ENCODE results near the gene SEMA6A.
A peak's percentile ranks its signal among the peaks of the same experiment; 100 is the strongest.

The SEMA6A gene

GRCh38 chr5:116532762-116533525 lies 41.7 kb downstream of the SEMA6A start:
- H2BK5ac ChIP-seq (ENCODE audit: low read depth, low read length, poor library complexity, severe bottlenecking) = peak overlapping the region; percentile 35
- no peak overlapping the region for H2BK12ac ChIP-seq (ENCODE audit: low read length in 2 of 2)
- WGBS = 88% methylated on average over 1 of the region's 3 CpGs
- no peak overlapping the region for H3K9ac ChIP-seq (ENCODE audit: low read length)
- H3K27ac ChIP-seq (ENCODE audit: low read length, poor library complexity, severe bottlenecking) = peak overlapping the region; percentile 87
- H3K36me3 ChIP-seq (ENCODE audit: control insufficient read depth in 1 of 2, insufficient read depth in 2 of 2, low read depth in 1 of 2, low read length in 2 of 2) = no peaks in the 10 kb centered on the region
- H3K79me1 ChIP-seq (replicated peaks; ENCODE audit: low read length, poor library complexity, severe bottlenecking) = peaks cover 10% of the 10 kb centered on the region
- peak overlapping the region; percentile 41 for H2AK5ac ChIP-seq (ENCODE audit: low read length, severe bottlenecking)
- no peak overlapping the region for H3K4ac ChIP-seq (ENCODE audit: low read depth in 1 of 2, low read length in 2 of 2)
- no peak overlapping the region for H3K23ac ChIP-seq (ENCODE audit: low read length in 2 of 2)
- no peak overlapping the region for H3K4me2 ChIP-seq (ENCODE audit: low read length, poor library complexity, severe bottlenecking)
- no peak overlapping the region for H2BK15ac ChIP-seq (ENCODE audit: low read depth, poor library complexity, severe bottlenecking)
- H2BK120ac ChIP-seq (ENCODE audit: low read depth, low read length) = no peak overlapping the region
- H3K27me3 ChIP-seq (ENCODE audit: control insufficient read depth in 1 of 2, insufficient read depth in 1 of 2, low read length in 2 of 2) = no peaks in the 10 kb centered on the region
- H3K14ac ChIP-seq (ENCODE audit: low read length in 2 of 2) = no peak overlapping the region
- no peak overlapping the region for H4K91ac ChIP-seq (ENCODE audit: low read length)
- no peak overlapping the region for H4K8ac ChIP-seq (ENCODE audit: low read length)
- no peak overlapping the region for H3K4me3 ChIP-seq (ENCODE audit: insufficient read depth in 1 of 2, low read depth in 1 of 2, low read length in 2 of 2)
- no peaks in the 10 kb centered on the region for H3K9me3 ChIP-seq (ENCODE audit: control insufficient read depth, low read length)
- no peak for DNase-seq
- H2AFZ ChIP-seq (ENCODE audit: low read depth, low read length) = no peak overlapping the region
- H3K18ac ChIP-seq (ENCODE audit: low read depth in 1 of 2, low read length in 2 of 2) = no peak overlapping the region
- peaks cover 18% of the 10 kb centered on the region for H3K4me1 ChIP-seq (ENCODE audit: control insufficient read depth, insufficient read depth, low read depth, low read length)

GRCh38 chr5:116531635-116532034 lies 43.0 kb downstream of the SEMA6A start:
- no peak overlapping the region for H4K8ac ChIP-seq (ENCODE audit: low read length)
- WGBS = 87% methylated on average over 1 of the region's 1 CpG

GRCh38 chr5:116531117-116531516 lies 43.5 kb downstream of the SEMA6A start:
- Histone ChIP-seq H3K9ac (ENCODE audit: low read length) (no peak overlapping the region), H3K4ac (ENCODE audit: low read depth in 1 of 2, low read length in 2 of 2) (no peak overlapping the region), H2AFZ (ENCODE audit: low read depth, low read length) (no peak overlapping the region), H3K23ac (ENCODE audit: low read length in 2 of 2) (no peak overlapping the region), H3K27ac (ENCODE audit: low read length, poor library complexity, severe bottlenecking) (no peak overlapping the region), H3K36me3 (ENCODE audit: control insufficient read depth in 1 of 2, insufficient read depth in 2 of 2, low read depth in 1 of 2, low read length in 2 of 2) (no peaks in the 10 kb centered on the region), H2BK15ac (ENCODE audit: low read depth, poor library complexity, severe bottlenecking) (no peak overlapping the region), H3K4me3 (ENCODE audit: insufficient read depth in 1 of 2, low read depth in 1 of 2, low read length in 2 of 2) (no peak overlapping the region), H3K4me1 (ENCODE audit: control insufficient read depth, insufficient read depth, low read depth, low read length) (peaks cover 18% of the 10 kb centered on the region), H4K8ac (ENCODE audit: low read length) (no peak overlapping the region), H2AK5ac (ENCODE audit: low read length, severe bottlenecking) (peak overlapping the region; percentile 73), H3K4me2 (ENCODE audit: low read length, poor library complexity, severe bottlenecking) (no peak overlapping the region), H3K14ac (ENCODE audit: low read length in 2 of 2) (no peak overlapping the region), H3K9me3 (ENCODE audit: control insufficient read depth, low read length) (no peaks in the 10 kb centered on the region), H2BK12ac (ENCODE audit: low read length in 2 of 2) (no peak overlapping the region), H2BK120ac (ENCODE audit: low read depth, low read length) (no peak overlapping the region), H3K79me1 (replicated peaks; ENCODE audit: low read length, poor library complexity, severe bottlenecking) (peaks cover 8% of the 10 kb centered on the region), H3K27me3 (ENCODE audit: control insufficient read depth in 1 of 2, insufficient read depth in 1 of 2, low read length in 2 of 2) (no peaks in the 10 kb centered on the region), H4K91ac (ENCODE audit: low read length) (no peak overlapping the region), H3K18ac (ENCODE audit: low read depth in 1 of 2, low read length in 2 of 2) (no peak overlapping the region), H2BK5ac (ENCODE audit: low read depth, low read length, poor library complexity, severe bottlenecking) (no peak overlapping the region)
- WGBS = 76% methylated on average over 4 of the region's 5 CpGs
- no peak for DNase-seq

More at GRCh38 chr5:116531635-116532034, 43.0 kb downstream of the SEMA6A start:
- Histone ChIP-seq H3K4me2 (ENCODE audit: low read length, poor library complexity, severe bottlenecking) (no peak overlapping the region), H3K4me1 (ENCODE audit: control insufficient read depth, insufficient read depth, low read depth, low read length) (peaks cover 18% of the 10 kb centered on the region), H2AFZ (ENCODE audit: low read depth, low read length) (no peak overlapping the region), H3K79me1 (replicated peaks; ENCODE audit: low read length, poor library complexity, severe bottlenecking) (peaks cover 8% of the 10 kb centered on the region), H3K9me3 (ENCODE audit: control insufficient read depth, low read length) (no peaks in the 10 kb centered on the region), H3K27ac (ENCODE audit: low read length, poor library complexity, severe bottlenecking) (peak overlapping the region; percentile 63), H2BK12ac (ENCODE audit: low read length in 2 of 2) (no peak overlapping the region), H2BK15ac (ENCODE audit: low read depth, poor library complexity, severe bottlenecking) (no peak overlapping the region), H3K27me3 (ENCODE audit: control insufficient read depth in 1 of 2, insufficient read depth in 1 of 2, low read length in 2 of 2) (no peaks in the 10 kb centered on the region), H3K4ac (ENCODE audit: low read depth in 1 of 2, low read length in 2 of 2) (no peak overlapping the region), H3K18ac (ENCODE audit: low read depth in 1 of 2, low read length in 2 of 2) (no peak overlapping the region), H3K9ac (ENCODE audit: low read length) (no peak overlapping the region), H4K91ac (ENCODE audit: low read length) (no peak overlapping the region), H3K14ac (ENCODE audit: low read length in 2 of 2) (no peak overlapping the region), H2BK120ac (ENCODE audit: low read depth, low read length) (no peak overlapping the region), H2AK5ac (ENCODE audit: low read length, severe bottlenecking) (peak overlapping the region; percentile 95), H3K23ac (ENCODE audit: low read length in 2 of 2) (no peak overlapping the region), H2BK5ac (ENCODE audit: low read depth, low read length, poor library complexity, severe bottlenecking) (no peak overlapping the region), H3K4me3 (ENCODE audit: insufficient read depth in 1 of 2, low read depth in 1 of 2, low read length in 2 of 2) (no peak overlapping the region), H3K36me3 (ENCODE audit: control insufficient read depth in 1 of 2, insufficient read depth in 2 of 2, low read depth in 1 of 2, low read length in 2 of 2) (no peaks in the 10 kb centered on the region)
- no peak for DNase-seq

GRCh38 chr5:116530276-116530675 lies 44.3 kb downstream of the SEMA6A start:
- no peak overlapping the region for H2BK15ac ChIP-seq (ENCODE audit: low read depth, poor library complexity, severe bottlenecking)
- no peak overlapping the region for H3K27ac ChIP-seq (ENCODE audit: low read length, poor library complexity, severe bottlenecking)
- no peak overlapping the region for H4K8ac ChIP-seq (ENCODE audit: low read length)
- no peak overlapping the region for H2BK120ac ChIP-seq (ENCODE audit: low read depth, low read length)
- H3K9ac ChIP-seq (ENCODE audit: low read length) = no peak overlapping the region
- H3K4me2 ChIP-seq (ENCODE audit: low read length, poor library complexity, severe bottlenecking) = no peak overlapping the region
- H2BK12ac ChIP-seq (ENCODE audit: low read length in 2 of 2) = no peak overlapping the region
- no peak for DNase-seq
- no peaks in the 10 kb centered on the region for H3K36me3 ChIP-seq (ENCODE audit: control insufficient read depth in 1 of 2, insufficient read depth in 2 of 2, low read depth in 1 of 2, low read length in 2 of 2)
- no CpG with 5 or more reads among the region's 4 CpGs for WGBS
- no peak overlapping the region for H2BK5ac ChIP-seq (ENCODE audit: low read depth, low read length, poor library complexity, severe bottlenecking)
- H3K9me3 ChIP-seq (ENCODE audit: control insufficient read depth, low read length) = no peaks in the 10 kb centered on the region
- H4K91ac ChIP-seq (ENCODE audit: low read length) = no peak overlapping the region
- peaks cover 8% of the 10 kb centered on the region for H3K79me1 ChIP-seq (replicated peaks; ENCODE audit: low read length, poor library complexity, severe bottlenecking)
- H3K18ac ChIP-seq (ENCODE audit: low read depth in 1 of 2, low read length in 2 of 2) = no peak overlapping the region
- H2AK5ac ChIP-seq (ENCODE audit: low read length, severe bottlenecking) = no peak overlapping the region
- no peak overlapping the region for H3K23ac ChIP-seq (ENCODE audit: low read length in 2 of 2)
- no peaks in the 10 kb centered on the region for H3K27me3 ChIP-seq (ENCODE audit: control insufficient read depth in 1 of 2, insufficient read depth in 1 of 2, low read length in 2 of 2)
- H3K4me1 ChIP-seq (ENCODE audit: control insufficient read depth, insufficient read depth, low read depth, low read length) = peaks cover 18% of the 10 kb centered on the region
- H2AFZ ChIP-seq (ENCODE audit: low read depth, low read length) = no peak overlapping the region
- H3K4ac ChIP-seq (ENCODE audit: low read depth in 1 of 2, low read length in 2 of 2) = no peak overlapping the region
- no peak overlapping the region for H3K14ac ChIP-seq (ENCODE audit: low read length in 2 of 2)
- no peak overlapping the region for H3K4me3 ChIP-seq (ENCODE audit: insufficient read depth in 1 of 2, low read depth in 1 of 2, low read length in 2 of 2)
